ENCODE results near the gene C1orf74.

The C1orf74 gene

GRCh38 chr1:209741889-209742288 lies 42.5 kb downstream of the C1orf74 start:
- no peak for DNase-seq

- DNase-seq: no peak
Observed at GRCh38 chr1:209741193-209741592, 43.2 kb downstream of the C1orf74 start.

- no peak for DNase-seq
Observed at GRCh38 chr1:209738270-209738669, 46.1 kb downstream of the C1orf74 start.

- no peak for DNase-seq
Observed at GRCh38 chr1:209737118-209737505, 47.2 kb downstream of the C1orf74 start.

DNA sequence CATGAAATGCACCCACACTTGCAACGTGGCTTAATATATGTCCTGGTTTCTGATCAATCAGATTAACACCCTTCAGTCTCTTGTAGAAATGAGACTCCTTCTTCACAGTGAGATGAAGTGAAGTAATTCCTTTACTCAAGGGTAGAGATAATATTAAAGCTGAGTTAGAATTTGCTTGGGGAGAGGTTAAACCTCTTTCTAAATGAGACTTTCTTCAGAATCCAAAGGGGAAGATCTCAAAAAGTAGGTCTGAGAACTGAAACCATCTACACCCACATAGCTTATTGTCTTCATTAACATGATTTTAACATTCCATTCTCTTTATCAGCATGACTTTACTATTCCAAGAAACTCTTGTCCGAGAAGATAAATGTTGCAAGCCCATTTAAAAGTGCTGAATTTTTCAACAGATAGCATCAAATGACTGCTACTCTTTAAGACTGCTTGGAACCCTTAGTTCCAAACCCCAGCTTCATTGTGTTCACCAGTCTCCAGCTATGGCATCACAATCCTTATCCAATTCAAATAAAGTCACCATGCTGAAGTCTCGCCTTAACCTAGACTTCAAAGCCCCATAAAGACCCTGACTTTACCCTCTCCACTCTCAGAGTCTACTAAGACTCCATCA lies 47.8 kb downstream of the C1orf74 start:
- no peak for DNase-seq

DNA sequence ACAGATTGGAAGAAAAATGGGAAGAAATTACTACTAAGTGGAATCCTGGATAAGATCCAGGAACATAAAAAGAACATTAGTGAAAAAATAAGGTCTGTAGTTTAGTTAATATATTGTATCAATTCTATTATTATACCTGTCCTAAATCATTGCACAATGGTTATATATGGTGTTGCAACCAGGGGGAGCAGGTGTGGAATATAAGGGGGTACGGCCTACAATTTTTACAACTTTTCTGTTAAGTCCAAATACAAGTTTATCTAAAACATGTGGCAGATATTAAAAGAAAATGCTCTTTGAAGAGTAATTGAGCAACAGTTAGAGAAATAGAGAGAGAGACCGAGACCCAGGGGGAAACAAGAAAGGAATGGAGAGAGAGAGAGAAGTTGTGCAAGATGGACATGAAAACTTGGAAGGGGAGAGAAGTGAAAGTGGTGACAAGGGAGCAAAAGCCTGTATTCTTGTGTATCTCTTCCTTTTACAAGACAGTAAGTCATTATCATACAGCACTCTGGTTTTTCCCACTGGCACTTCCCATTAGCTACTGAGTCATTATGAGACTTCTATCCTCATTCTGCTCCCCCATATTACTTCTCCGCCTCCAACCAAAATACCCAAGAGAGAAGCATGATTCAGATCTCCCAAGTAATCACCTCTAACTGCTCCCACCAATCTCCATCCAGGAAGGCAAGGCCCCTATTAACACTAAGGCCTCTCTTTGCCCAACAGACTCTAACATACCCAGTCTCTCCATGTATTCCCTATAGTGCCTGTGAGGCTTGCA lies 50.8 kb downstream of the C1orf74 start:
- DNase-seq: no peak

- DNase-seq: no peak
Observed at GRCh38 chr1:209732725-209733124, 51.6 kb downstream of the C1orf74 start.

- no peak for DNase-seq
Observed at GRCh38 chr1:209729436-209729835, 54.9 kb downstream of the C1orf74 start.

Measured in retina (tissue), 1 donor.